Heart left ventricle (tissue), 16 donors: ENCODE measurements around the gene C1orf35. TPM values are rescaled to one million over a fixed set of nuclear protein-coding genes. Genes with fewer than 3 reads are reported as not detected.

Experiments
- ATAC-seq, 4 donors: fragments of 200-7000 bp; cut with Tn5 transposase; one replicate each; pipeline ENCODE4 v1.9.1; 2020 to 2022; ENCODE audit warnings: moderate library complexity in 4 of 4, mild to moderate bottlenecking in 3 of 4, moderate number of reproducible peaks in 1 of 4
- DNase-seq, 5 donors: peaks; one replicate each; pipeline ENCODE4 v3.0.0-alpha.2; 2020
- H3K27ac ChIP-seq, 12 donors: fragments of 200-600 bp; sonication (generic) in 4 of 12; one replicate each; pipeline versions ENCODE4 v1.5.0 to v1.8.0; 2016 to 2022; ENCODE audit warnings: mild to moderate bottlenecking in 2 of 12
- H3K27me3 ChIP-seq, 9 donors: fragments of 200-600 bp; sonication (generic) in 2 of 9; one replicate each; pipeline versions ENCODE4 v1.5.1 to v1.8.0; 2016 to 2022; ENCODE audit warnings: mild to moderate bottlenecking in 3 of 9
- H3K36me3 ChIP-seq, 9 donors: fragments of 200-600 bp; sonication (generic) in 2 of 9; one replicate each; pipeline versions ENCODE4 v1.5.0 to v1.8.0; 2018 to 2022; ENCODE audit warnings: mild to moderate bottlenecking in 2 of 9
- H3K4me1 ChIP-seq, 12 donors: fragments of 200-600 bp; sonication (generic) in 4 of 12; one replicate each; pipeline versions ENCODE4 v1.5.0 to v1.8.0; 2016 to 2022; ENCODE audit warnings: mild to moderate bottlenecking in 3 of 12
- H3K4me3 ChIP-seq, 12 donors: fragments of 200-600 bp; sonication (generic) in 4 of 12; one replicate each; pipeline versions ENCODE4 v1.5.0 to v1.8.0; 2017 to 2022; ENCODE audit warnings: mild to moderate bottlenecking in 9 of 12, moderate library complexity in 4 of 12
- H3K9me3 ChIP-seq, 12 donors: fragments of 200-600 bp; sonication (generic) in 4 of 12; one replicate each; pipeline versions ENCODE4 v1.5.0 to v1.8.0; 2016 to 2022; ENCODE audit warnings: mild to moderate bottlenecking in 1 of 12
- POLR2A ChIP-seq, 2 donors: fragments of 450-650 bp; IDR thresholded peaks; one replicate each; pipeline ENCODE4 v1.6.1; 2017; ENCODE audit warnings: antibody characterized with exemption in 2 of 2, mild to moderate bottlenecking in 2 of 2, moderate library complexity in 2 of 2
- WGBS, 4 donors: extraction: QIAGEN DNeasy Blood & Tissue Kit in 2 of 4; methylation state at CpG; one replicate each; pipeline versions ENCODE4 v1.1.5 to v1.1.7; 2013 to 2018; 5-methylcytosine and 5-hydroxymethylcytosine counted together
- intact Hi-C, 10 donors: fragments of 100-400 bp; cut with DNase I; formaldehyde crosslinking; loops; one replicate each; pipeline versions ENCODE4 v1.11.1 to v1.14.2; 2022
- polyA plus RNA-seq, 2 donors: library from polyadenylated mRNA; stranded (reverse); fragments of 200-250 nt; gene quantifications; one replicate each; pipeline ENCODE4 v1.2.3, GENCODE V29; 2013
- total RNA-seq, 9 donors: library from RNA; depleted of rRNA in 2 of 9; stranded (reverse); fragments of >200 nt in 2 of 9; fragmentation: NEBNext Ultra II Directional in 3 of 9; extraction: Animal tissue kit (Norgen Biotek cat#: 25700) in 3 of 9; gene quantifications; one replicate each; pipeline versions ENCODE4 v1.1.0 to v1.2.4, GENCODE V29; 2016 to 2023
- TF ChIP-seq, protein P1 (sequence below), 12 donors: fragments of 200-600 bp; sonication (generic) in 4 of 12; IDR thresholded peaks; one replicate each; pipeline versions ENCODE4 v1.5.0 to v1.8.0; 2018 to 2022; ENCODE audit warnings: antibody characterized with exemption in 12 of 12, mild to moderate bottlenecking in 5 of 12
- donor health status: ischemic (EF 13 %, LVEDD 7.1; RV severe dilation, severe dysfunction).
- donor health status: healthy with polysubstance abuse.
- donor health status: DM: no; HTN: yes; CAD: no.
- donor health status: DM: no; HTN: no; CAD: no.
- donor health status: ischemic (EF 25% LVEDD 6.9; RV normal size, moderate dysfunction).
- donor health status: ischemic (EF 25% LVEDD 5.7; RV mildly dilated, moderate dysfunction).
- donor health status: healthy.
- donor health status: DM: yes; HTN: yes; CAD: no.
- donor health status: ischemic (EF 35%, LVEDD 5.7; RV mildly dilated, moderate dysfunction).
- donor health status: nonischemic (EF 11% LVEDD 7.7; RV severe dilation, severe dysfunction).
- donor health status: DM: yes; HTN: yes; CAD: no.
- donor health status: PGD.
- donor health status: ischemic (EF 29% LVEDD 5.4; RV normal size, mild dysfunction).
- donor health status: nonischemic (EF 23%, LVEDD 6.1; RV moderate dilation, normal function).

The C1orf35 gene
- total and polyA plus RNA-seq, 11 donors = 6.2 to 9.8 (median 7.7) TPM

- 70 to 75% (median 73%) methylated on average over 8 to 15 of the region's 15 CpGs for WGBS, 4 donors
- Histone ChIP-seq H3K4me1 (peaks cover 0 to 13% (median 6%) of the 10 kb centered on the region in 12 donors), H3K27me3 (peaks cover 31 to 81% (median 67%) of the 10 kb centered on the region in 9 donors)
Measured at GRCh38 chr1:228064741-228065542, 38.2 kb downstream of the C1orf35 start.

GRCh38 chr1:228064296-228064695 lies 38.8 kb downstream of the C1orf35 start:
- Histone ChIP-seq H3K4me3 (no peak overlapping the region), H3K9me3 (no peaks in the 10 kb centered on the region), H3K36me3 (no peaks in the 10 kb centered on the region), H3K4me1 (peaks cover 0 to 20% (median 6%) of the 10 kb centered on the region in 12 donors), H3K27me3 (peaks cover 37 to 87% (median 73%) of the 10 kb centered on the region in 9 donors), H3K27ac (no peak overlapping the region)
- DNase-seq (peak in 2 of 5 donors; percentile 23 to 44), ATAC-seq (no peak)
- intact Hi-C loops = no loop called here
- WGBS, 4 donors = 53 to 100% (median 72%) methylated on average over 1 to 8 of the region's 8 CpGs
- TF ChIP-seq POLR2A (IDR thresholded peaks at IDR 0.05) = no peak
- TF ChIP-seq, protein P1, sequence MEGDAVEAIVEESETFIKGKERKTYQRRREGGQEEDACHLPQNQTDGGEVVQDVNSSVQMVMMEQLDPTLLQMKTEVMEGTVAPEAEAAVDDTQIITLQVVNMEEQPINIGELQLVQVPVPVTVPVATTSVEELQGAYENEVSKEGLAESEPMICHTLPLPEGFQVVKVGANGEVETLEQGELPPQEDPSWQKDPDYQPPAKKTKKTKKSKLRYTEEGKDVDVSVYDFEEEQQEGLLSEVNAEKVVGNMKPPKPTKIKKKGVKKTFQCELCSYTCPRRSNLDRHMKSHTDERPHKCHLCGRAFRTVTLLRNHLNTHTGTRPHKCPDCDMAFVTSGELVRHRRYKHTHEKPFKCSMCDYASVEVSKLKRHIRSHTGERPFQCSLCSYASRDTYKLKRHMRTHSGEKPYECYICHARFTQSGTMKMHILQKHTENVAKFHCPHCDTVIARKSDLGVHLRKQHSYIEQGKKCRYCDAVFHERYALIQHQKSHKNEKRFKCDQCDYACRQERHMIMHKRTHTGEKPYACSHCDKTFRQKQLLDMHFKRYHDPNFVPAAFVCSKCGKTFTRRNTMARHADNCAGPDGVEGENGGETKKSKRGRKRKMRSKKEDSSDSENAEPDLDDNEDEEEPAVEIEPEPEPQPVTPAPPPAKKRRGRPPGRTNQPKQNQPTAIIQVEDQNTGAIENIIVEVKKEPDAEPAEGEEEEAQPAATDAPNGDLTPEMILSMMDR (IDR thresholded peaks at IDR 0.05) = no peak

More at GRCh38 chr1:228064741-228065542, 38.2 kb downstream of the C1orf35 start:
- peak in 2 of 5 donors; percentile 21 to 48 for DNase-seq
- TF ChIP-seq, protein P1 (IDR thresholded peaks at IDR 0.05) = no peak
- no peak for TF ChIP-seq POLR2A (IDR thresholded peaks at IDR 0.05)
- Histone ChIP-seq H3K4me3 (no peak overlapping the region), H3K9me3 (no peaks in the 10 kb centered on the region), H3K27ac (no peak overlapping the region), H3K36me3 (no peaks in the 10 kb centered on the region)
- intact Hi-C loops = no loop called here
- ATAC-seq = no peak

- Histone ChIP-seq H3K27me3 (peaks cover 44 to 90% (median 81%) of the 10 kb centered on the region in 9 donors), H3K36me3 (no peaks in the 10 kb centered on the region), H3K4me1 (peaks cover 0 to 25% (median 6%) of the 10 kb centered on the region in 12 donors), H3K27ac (no peak overlapping the region), H3K4me3 (no peak overlapping the region), H3K9me3 (no peaks in the 10 kb centered on the region)
- ATAC-seq (no peak), DNase-seq (peak in 2 of 5 donors; percentile 14 to 50)
- no peak for TF ChIP-seq POLR2A (IDR thresholded peaks at IDR 0.05)
- TF ChIP-seq, protein P1 (IDR thresholded peaks at IDR 0.05) = no peak
- intact Hi-C loops = no loop called here
- WGBS, 4 donors = 78 to 89% (median 86%) methylated on average over 6 to 15 of the region's 15 CpGs
Measured at GRCh38 chr1:228063251-228064191, 39.6 kb downstream of the C1orf35 start.
